ENCODE measurements around the gene RANBP10. TPM values are rescaled to one million over a fixed set of nuclear protein-coding genes. Genes with fewer than 3 reads are reported as not detected.

RANBP10 gene
- total and polyA plus RNA-seq, 4 donors: 9.8 to 15.5 (median 13.8) TPM

- WGBS: 85% methylated on average over 10 of the region's 10 CpGs
- no peaks in the 10 kb centered on the region for H3K9me3 ChIP-seq (ENCODE audit: control insufficient read depth in 4 of 4, low read length in 3 of 4)
- H3K4me1 ChIP-seq (ENCODE audit: control insufficient read depth in 4 of 4, insufficient read depth in 4 of 4, low read length in 3 of 4): peaks cover 11 to 22% (median 17%) of the 10 kb centered on the region in 4 donors
- H3K9ac ChIP-seq (ENCODE audit: low read depth in 1 of 2, low read length in 2 of 2): no peak overlapping the region
- TF ChIP-seq RXRA (IDR thresholded peaks at IDR 0.05): no peak
- no peak for TF ChIP-seq ATF3 (IDR thresholded peaks at IDR 0.05)
- no peak for TF ChIP-seq FOXA2 (IDR thresholded peaks at IDR 0.05)
- TF ChIP-seq, protein P1, sequence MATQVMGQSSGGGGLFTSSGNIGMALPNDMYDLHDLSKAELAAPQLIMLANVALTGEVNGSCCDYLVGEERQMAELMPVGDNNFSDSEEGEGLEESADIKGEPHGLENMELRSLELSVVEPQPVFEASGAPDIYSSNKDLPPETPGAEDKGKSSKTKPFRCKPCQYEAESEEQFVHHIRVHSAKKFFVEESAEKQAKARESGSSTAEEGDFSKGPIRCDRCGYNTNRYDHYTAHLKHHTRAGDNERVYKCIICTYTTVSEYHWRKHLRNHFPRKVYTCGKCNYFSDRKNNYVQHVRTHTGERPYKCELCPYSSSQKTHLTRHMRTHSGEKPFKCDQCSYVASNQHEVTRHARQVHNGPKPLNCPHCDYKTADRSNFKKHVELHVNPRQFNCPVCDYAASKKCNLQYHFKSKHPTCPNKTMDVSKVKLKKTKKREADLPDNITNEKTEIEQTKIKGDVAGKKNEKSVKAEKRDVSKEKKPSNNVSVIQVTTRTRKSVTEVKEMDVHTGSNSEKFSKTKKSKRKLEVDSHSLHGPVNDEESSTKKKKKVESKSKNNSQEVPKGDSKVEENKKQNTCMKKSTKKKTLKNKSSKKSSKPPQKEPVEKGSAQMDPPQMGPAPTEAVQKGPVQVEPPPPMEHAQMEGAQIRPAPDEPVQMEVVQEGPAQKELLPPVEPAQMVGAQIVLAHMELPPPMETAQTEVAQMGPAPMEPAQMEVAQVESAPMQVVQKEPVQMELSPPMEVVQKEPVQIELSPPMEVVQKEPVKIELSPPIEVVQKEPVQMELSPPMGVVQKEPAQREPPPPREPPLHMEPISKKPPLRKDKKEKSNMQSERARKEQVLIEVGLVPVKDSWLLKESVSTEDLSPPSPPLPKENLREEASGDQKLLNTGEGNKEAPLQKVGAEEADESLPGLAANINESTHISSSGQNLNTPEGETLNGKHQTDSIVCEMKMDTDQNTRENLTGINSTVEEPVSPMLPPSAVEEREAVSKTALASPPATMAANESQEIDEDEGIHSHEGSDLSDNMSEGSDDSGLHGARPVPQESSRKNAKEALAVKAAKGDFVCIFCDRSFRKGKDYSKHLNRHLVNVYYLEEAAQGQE (IDR thresholded peaks at IDR 0.05): no peak
- no peak for TF ChIP-seq EGR1 (IDR thresholded peaks at IDR 0.05; ENCODE audit: low read depth in 2 of 2)
- TF ChIP-seq TAF1 (conservative IDR thresholded peaks at IDR 0.05): no peak
- no peak for DNase-seq (ENCODE audit: low spot score)
- no peaks in the 10 kb centered on the region for H3K27me3 ChIP-seq (ENCODE audit: control insufficient read depth in 4 of 4, insufficient read depth in 4 of 4, low read length in 3 of 4)
- H3K4me3 ChIP-seq (ENCODE audit: low read depth in 1 of 3, low read length in 3 of 3): no peak overlapping the region
- no peaks in the 10 kb centered on the region for H3K36me3 ChIP-seq (ENCODE audit: control insufficient read depth in 4 of 4, insufficient read depth in 3 of 4, low read depth in 1 of 4, low read length in 3 of 4)
- no peak overlapping the region for H3K27ac ChIP-seq (ENCODE audit: low read depth in 1 of 2, low read length in 2 of 2)
These were observed 49.4 kb upstream of the RANBP10 start for GRCh38 chr16:67855789-67856188.

GRCh38 chr16:67853670-67854069, 47.3 kb upstream of the RANBP10 start:
- H3K36me3 ChIP-seq (ENCODE audit: control insufficient read depth in 4 of 4, insufficient read depth in 3 of 4, low read depth in 1 of 4, low read length in 3 of 4): no peaks in the 10 kb centered on the region
- WGBS: 100% methylated on average over 3 of the region's 3 CpGs
- no peak overlapping the region for H3K9ac ChIP-seq (ENCODE audit: low read depth in 1 of 2, low read length in 2 of 2)
- DNase-seq (ENCODE audit: low spot score): no peak
- H3K4me3 ChIP-seq (ENCODE audit: low read depth in 1 of 3, low read length in 3 of 3): no peak overlapping the region
- H3K9me3 ChIP-seq (ENCODE audit: control insufficient read depth in 4 of 4, low read length in 3 of 4): no peaks in the 10 kb centered on the region
- TF ChIP-seq HNF4G (IDR thresholded peaks at IDR 0.05) (no peak), FOXA1 (IDR thresholded peaks at IDR 0.05) (no peak), JUND (IDR thresholded peaks at IDR 0.05) (no peak), ATF3 (IDR thresholded peaks at IDR 0.05) (no peak), HNF4A (conservative IDR thresholded peaks at IDR 0.05) (no peak), ZBTB33 (IDR thresholded peaks at IDR 0.05) (no peak), RXRA (IDR thresholded peaks at IDR 0.05) (no peak), NR2F2 (IDR thresholded peaks at IDR 0.05) (no peak), MAX (IDR thresholded peaks at IDR 0.05) (no peak), YY1 (IDR thresholded peaks at IDR 0.05) (no peak), EGR1 (IDR thresholded peaks at IDR 0.05; ENCODE audit: low read depth in 2 of 2) (no peak)
- TF ChIP-seq, protein P1 (IDR thresholded peaks at IDR 0.05): no peak
- TF ChIP-seq, protein P2, sequence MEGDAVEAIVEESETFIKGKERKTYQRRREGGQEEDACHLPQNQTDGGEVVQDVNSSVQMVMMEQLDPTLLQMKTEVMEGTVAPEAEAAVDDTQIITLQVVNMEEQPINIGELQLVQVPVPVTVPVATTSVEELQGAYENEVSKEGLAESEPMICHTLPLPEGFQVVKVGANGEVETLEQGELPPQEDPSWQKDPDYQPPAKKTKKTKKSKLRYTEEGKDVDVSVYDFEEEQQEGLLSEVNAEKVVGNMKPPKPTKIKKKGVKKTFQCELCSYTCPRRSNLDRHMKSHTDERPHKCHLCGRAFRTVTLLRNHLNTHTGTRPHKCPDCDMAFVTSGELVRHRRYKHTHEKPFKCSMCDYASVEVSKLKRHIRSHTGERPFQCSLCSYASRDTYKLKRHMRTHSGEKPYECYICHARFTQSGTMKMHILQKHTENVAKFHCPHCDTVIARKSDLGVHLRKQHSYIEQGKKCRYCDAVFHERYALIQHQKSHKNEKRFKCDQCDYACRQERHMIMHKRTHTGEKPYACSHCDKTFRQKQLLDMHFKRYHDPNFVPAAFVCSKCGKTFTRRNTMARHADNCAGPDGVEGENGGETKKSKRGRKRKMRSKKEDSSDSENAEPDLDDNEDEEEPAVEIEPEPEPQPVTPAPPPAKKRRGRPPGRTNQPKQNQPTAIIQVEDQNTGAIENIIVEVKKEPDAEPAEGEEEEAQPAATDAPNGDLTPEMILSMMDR (IDR thresholded peaks at IDR 0.05; ENCODE audit: low read depth, low read length, missing input control): no peak
- H3K27me3 ChIP-seq (ENCODE audit: control insufficient read depth in 4 of 4, insufficient read depth in 4 of 4, low read length in 3 of 4): no peaks in the 10 kb centered on the region
- H3K4me1 ChIP-seq (ENCODE audit: control insufficient read depth in 4 of 4, insufficient read depth in 4 of 4, low read length in 3 of 4): peaks cover 8 to 23% (median 18%) of the 10 kb centered on the region in 4 donors
- no peak overlapping the region for H3K27ac ChIP-seq (ENCODE audit: low read depth in 1 of 2, low read length in 2 of 2)

Data from liver (tissue), 9 donors.